Coronary artery (tissue), 2 donors: Measurements from ENCODE around the gene BANF2.

Experiments used
- DNase-seq: peaks from one replicate; pipeline ENCODE4 v3.0.0-alpha.2; 2017; ENCODE audit warnings: low spot score
- H3K27ac ChIP-seq, 2 donors: fragments of 200-600 bp; sonication (generic); one replicate each; pipeline ENCODE4 v1.5.1; 2016 to 2019
- H3K4me3 ChIP-seq: fragments of 200-600 bp; sonication (generic); 2 replicates; pipeline ENCODE4 v1.5.1; 2016; ENCODE audit warnings: mild to moderate bottlenecking, moderate library complexity
- TF ChIP-seq, protein P1 (sequence below): fragments of 200-600 bp; sonication (generic); IDR thresholded peaks from one replicate; pipeline ENCODE4 v1.5.1; 2019; ENCODE audit warnings: antibody characterized with exemption

Gene BANF2

DNA sequence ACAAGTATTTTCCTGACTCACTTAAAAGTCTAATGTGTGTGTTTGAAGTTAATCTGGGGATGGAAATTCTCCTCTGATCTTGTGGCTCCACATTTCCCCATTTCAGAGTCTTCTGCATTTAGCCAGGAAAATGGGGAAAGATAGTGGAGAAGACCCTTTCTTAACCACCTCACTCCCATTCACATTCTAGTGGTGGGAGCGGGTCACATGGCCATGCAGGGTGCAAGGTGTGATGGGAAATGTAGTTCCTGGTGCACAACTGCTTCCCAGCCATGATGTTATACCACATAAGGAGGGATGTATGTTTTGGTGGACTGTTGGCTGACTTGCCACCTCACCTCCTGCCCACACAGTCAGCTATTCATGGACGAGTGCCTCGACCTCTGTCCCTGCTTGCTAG lies 61.8 kb downstream of the BANF2 start:
- no peak overlapping the region for H3K4me3 ChIP-seq
- no peak overlapping the region for H3K27ac ChIP-seq
- TF ChIP-seq, protein P1, sequence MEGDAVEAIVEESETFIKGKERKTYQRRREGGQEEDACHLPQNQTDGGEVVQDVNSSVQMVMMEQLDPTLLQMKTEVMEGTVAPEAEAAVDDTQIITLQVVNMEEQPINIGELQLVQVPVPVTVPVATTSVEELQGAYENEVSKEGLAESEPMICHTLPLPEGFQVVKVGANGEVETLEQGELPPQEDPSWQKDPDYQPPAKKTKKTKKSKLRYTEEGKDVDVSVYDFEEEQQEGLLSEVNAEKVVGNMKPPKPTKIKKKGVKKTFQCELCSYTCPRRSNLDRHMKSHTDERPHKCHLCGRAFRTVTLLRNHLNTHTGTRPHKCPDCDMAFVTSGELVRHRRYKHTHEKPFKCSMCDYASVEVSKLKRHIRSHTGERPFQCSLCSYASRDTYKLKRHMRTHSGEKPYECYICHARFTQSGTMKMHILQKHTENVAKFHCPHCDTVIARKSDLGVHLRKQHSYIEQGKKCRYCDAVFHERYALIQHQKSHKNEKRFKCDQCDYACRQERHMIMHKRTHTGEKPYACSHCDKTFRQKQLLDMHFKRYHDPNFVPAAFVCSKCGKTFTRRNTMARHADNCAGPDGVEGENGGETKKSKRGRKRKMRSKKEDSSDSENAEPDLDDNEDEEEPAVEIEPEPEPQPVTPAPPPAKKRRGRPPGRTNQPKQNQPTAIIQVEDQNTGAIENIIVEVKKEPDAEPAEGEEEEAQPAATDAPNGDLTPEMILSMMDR = no peak
- DNase-seq = no peak

DNA sequence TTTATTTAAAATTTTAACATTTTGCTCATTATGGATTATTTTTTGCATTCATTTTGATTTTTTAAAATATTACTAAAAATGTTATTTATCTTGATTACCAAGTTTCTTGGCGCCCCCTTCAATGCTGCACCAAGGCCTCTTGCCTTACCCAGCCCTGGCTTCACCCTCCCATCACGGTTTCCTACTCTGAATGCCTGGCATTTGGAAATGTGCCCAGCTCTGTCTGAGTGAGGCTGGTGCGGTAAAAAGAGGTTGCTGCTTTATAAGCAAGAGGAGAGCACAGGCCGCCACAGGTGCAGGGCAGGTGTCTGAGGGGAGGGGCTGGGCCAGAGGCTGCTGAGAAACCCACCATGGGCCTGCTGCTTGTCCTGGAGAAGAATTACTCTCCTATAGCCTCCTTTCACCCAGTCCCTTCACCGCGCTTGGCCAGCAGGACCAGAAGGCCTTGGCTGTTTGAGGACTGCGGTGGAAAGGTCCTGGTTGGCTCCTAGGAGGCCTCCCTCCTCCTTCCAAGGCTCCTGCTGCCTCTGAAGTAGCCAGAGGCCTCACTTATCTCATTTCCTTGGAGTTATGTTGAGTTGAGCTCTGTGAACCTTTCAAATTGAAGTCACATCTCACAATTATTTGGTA lies 62.6 kb downstream of the BANF2 start:
- no peak for DNase-seq
- TF ChIP-seq, protein P1 = no peak
- no peak overlapping the region for H3K27ac ChIP-seq
- H3K4me3 ChIP-seq = no peak overlapping the region

DNA sequence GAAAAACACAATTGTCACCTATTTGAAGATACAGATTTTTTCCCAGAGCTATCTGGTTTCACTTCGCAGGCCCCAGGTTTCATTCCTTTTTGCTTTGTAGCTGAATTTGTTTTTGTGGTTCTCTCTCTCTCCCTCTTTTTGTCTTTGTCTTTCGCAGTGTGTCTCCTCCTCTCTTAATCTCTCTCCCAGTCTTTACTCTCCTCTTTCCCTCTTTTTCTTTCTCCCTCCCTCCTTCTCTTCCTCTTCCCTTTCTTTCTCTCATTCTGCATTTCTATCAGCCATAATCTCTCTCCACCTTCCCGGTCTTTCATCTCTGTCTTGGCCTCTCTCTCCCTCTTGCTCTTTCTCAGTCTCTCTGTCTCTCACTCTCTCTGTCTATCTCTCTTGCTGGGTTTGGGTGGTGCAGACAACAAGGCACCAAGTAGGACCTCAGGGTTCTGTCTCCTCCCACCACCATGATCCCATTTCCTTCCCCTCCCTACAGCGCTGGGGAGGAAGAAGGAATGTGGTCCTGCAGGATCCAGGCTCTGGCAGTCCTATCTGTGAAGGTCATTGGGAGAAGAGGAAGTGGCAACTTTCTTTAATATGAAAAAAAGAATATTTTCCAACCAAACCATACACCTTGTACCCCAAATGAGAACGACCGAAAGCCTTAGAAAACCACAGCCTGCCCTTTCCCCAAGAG lies 63.2 kb downstream of the BANF2 start:
- Histone ChIP-seq H3K27ac (no peak overlapping the region), H3K4me3 (no peak overlapping the region)
- TF ChIP-seq, protein P1 = no peak
- no peak for DNase-seq

DNA sequence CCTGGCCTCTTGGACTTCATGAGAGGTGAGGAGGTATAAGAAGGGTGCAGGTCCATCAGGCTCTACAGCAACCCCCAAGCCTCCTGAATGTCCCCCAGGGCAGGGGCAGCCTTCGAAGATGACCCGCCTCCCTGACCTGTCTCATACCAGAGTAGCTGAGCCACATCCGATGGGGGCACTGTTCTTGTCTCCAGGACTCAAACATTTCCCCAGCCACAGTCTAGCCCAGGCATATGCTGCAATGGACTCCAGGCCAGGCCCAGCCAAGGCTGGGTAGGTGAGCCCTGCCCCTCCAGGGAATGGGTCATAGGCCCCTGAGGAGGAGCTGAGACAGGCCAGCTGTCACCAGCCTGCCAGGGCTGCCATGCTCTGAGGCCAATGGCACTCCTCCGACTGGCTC lies 65.3 kb downstream of the BANF2 start:
- Histone ChIP-seq H3K27ac (no peak overlapping the region), H3K4me3 (no peak overlapping the region)
- TF ChIP-seq, protein P1 = no peak
- no peak for DNase-seq

DNA sequence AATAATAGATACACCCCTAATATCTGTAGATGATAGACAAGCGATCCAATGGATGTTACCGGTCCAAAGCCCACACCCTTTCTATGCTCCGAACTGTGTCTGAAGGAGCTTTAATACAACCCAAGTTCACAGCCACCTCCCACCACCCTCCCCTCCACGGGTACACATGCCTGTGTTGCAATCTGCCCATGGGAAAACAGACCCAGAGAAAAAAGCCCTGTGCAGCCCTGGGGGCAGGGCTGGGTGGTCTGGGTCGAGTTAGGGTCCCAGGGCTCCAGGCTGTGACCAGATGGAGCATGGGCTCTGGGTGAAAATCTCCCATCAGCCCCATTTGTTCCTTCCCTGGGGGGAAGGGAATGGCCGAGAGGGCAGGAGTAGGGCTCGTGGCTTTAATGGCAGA lies 65.8 kb downstream of the BANF2 start:
- Histone ChIP-seq H3K4me3 (no peak overlapping the region), H3K27ac (no peak overlapping the region)
- TF ChIP-seq, protein P1 = no peak
- no peak for DNase-seq

DNA sequence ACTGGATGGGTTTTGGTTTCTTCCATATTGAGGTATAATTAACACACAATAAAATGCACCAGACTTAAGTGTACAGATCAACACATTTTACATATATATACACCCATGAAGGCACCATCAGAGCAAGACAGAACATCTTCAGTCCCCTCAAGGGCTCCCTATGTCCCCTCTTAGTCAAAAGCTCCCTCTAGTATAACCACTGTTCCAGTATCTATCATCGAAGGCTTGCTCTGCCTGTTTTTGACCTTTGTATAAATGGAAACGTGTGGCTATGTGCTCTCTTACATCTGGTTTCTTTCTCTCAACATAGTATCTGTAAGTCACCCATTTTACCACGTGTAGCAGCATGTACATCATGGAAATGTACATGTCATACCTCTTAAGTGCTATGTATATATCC lies 66.5 kb downstream of the BANF2 start:
- Histone ChIP-seq H3K4me3 (no peak overlapping the region), H3K27ac (no peak overlapping the region)
- DNase-seq = no peak
- TF ChIP-seq, protein P1 = no peak

DNA sequence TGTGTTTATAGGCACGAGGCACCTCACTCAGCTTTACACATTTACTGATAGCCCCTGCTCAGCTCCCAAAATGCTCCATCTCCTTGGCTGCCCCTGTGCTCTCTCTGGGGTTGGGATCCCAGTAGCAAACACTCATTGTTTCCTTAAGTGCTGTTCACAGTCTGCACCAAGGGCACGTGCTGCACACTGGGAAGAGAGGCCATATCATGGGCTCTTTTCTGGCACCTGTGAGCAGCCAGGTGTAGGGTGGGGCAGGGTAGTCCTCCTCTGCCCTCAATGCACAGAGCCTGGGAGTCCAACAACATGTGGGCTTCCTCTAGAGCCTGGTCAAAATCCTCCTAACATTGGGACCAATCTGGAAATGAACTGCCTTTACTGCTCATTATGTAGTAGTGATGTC lies 67.9 kb downstream of the BANF2 start:
- Histone ChIP-seq H3K27ac (no peak overlapping the region), H3K4me3 (no peak overlapping the region)
- TF ChIP-seq, protein P1 = no peak
- no peak for DNase-seq
